ENCODE measurements around the gene PLOD3. TPM values are rescaled to one million over a fixed set of nuclear protein-coding genes. Genes with fewer than 3 reads are reported as not detected.

The PLOD3 gene
- total and polyA plus RNA-seq, 2 of the 8 experiments (the other 6 are each of a cell fraction or from before 2014, with no cell fraction given), result 28.4 to 47.2 TPM

DNA sequence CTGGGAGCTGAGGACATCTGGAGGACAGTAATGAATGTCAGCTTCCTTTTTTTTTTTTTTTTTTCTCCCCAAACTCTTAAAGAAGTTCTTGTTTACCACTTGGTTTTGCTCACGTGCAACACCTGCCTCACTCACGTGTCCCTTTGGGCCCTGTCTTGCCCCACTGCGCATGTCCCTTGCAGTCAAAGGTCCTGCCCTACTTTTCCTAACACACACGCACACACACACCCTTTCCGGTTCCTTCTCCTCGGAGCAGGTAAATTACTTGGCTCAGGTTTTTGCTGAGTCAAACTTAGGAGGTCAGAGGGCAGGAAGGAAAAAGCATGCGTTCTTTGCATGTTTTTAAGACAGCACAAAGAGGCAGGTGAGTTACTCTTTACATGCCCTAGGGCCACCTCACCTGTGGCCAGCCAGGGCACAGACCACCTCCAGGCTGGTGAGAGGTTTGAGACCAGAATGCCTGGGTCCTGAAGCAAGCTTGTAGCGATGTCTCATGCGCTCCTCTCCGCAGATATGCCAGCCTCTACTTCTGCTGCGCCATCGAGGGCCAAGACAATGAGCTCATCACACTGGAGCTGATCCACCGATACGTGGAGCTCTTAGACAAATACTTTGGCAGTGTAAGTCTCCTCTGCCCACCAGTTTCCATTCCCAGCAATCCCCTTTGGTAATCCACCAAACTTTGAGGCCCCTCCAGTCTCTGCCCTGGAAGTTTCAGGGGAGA is 60.4 kb downstream of the PLOD3 start:
- Histone ChIP-seq H2BK5ac (ENCODE audit: low read depth, low read length) (peak overlapping the region; percentile 47; the same call in 1 of the 2 replicates), H3K4me1 (replicated peaks in 1 of 4; ENCODE audit: control insufficient read depth in 3 of 4, insufficient read depth in 4 of 4, low read length in 3 of 4) (peaks cover 16 to 43% (median 26%) of the 10 kb centered on the region in 4 experiments), H2BK12ac (ENCODE audit: low read depth, low read length) (peak overlapping the region; percentile 88), H3K9ac (replicated peaks in 1 of 4; ENCODE audit: extremely low read depth in 1 of 4, low read depth in 3 of 4, low read length in 3 of 4) (no peak overlapping the region; a peak in 1 of 7 replicates), H3K27ac (ENCODE audit: low read depth, low read length) (0 out of 2 replicates have a peak overlapping the region, but pooled peaks have one; percentile 9), H4K91ac (replicated peaks; ENCODE audit: insufficient read length, low read length) (peak overlapping the region; percentile 4), H3K4ac (replicated peaks; ENCODE audit: insufficient read length, low read depth, low read length) (no peak overlapping the region), H4K20me1 (replicated peaks in 1 of 2; ENCODE audit: control insufficient read depth in 1 of 2, insufficient read depth in 2 of 2, low read length in 2 of 2) (no peaks in the 10 kb centered on the region), H3K23me2 (ENCODE audit: low read depth, low read length) (no peaks in the 10 kb centered on the region; the same call in 1 of the 2 replicates), H3K36me3 (ENCODE audit: control insufficient read depth in 2 of 4, insufficient read depth in 4 of 4, low read length in 3 of 4) (peaks cover 0 to 3% (median 1%) of the 10 kb centered on the region in 4 experiments; a peak in 3 of 8 replicates), H4K8ac (ENCODE audit: extremely low read depth, insufficient read depth, low read length) (no peak overlapping the region), H3K18ac (ENCODE audit: extremely low read depth, low read length) (peak overlapping the region; percentile 36; the same call in 1 of the 2 replicates), H3K27me3 (replicated peaks in 1 of 4; ENCODE audit: control insufficient read depth in 3 of 4, extremely low read depth in 1 of 4, insufficient read depth in 3 of 4, low read length in 3 of 4) (peaks cover 0 to 10% (median 6%) of the 10 kb centered on the region in 4 experiments; a peak in 3 of 7 replicates), H3K56ac (replicated peaks; ENCODE audit: insufficient read length, low read depth, low read length) (no peak overlapping the region), H3K4me2 (ENCODE audit: insufficient read depth in 1 of 2, low read depth in 2 of 2, low read length in 2 of 2) (peak overlapping the region in 1 of 2 experiments; percentile 78; a peak in 2 of 4 replicates), H3K23ac (ENCODE audit: insufficient read length) (no peak overlapping the region), H2BK15ac (ENCODE audit: low read length) (no peak overlapping the region), H3K4me3 (ENCODE audit: extremely low read depth in 1 of 4, insufficient read depth in 2 of 4, low read depth in 3 of 4, low read length in 4 of 4) (no peak overlapping the region), H3K79me2 (ENCODE audit: control insufficient read depth in 1 of 2, insufficient read depth in 2 of 2, low read length in 2 of 2) (0 out of 4 replicates have a peak, but pooled peaks cover 0 to 4% of the 10 kb centered on the region in 2 experiments), H3K14ac (ENCODE audit: insufficient read length) (no peak overlapping the region), H2BK120ac (replicated peaks; ENCODE audit: low read depth, low read length) (no peak overlapping the region), H3K79me1 (ENCODE audit: low read depth, low read length) (no peaks in the 10 kb centered on the region), H3K9me3 (ENCODE audit: insufficient read depth in 2 of 2, low read depth in 1 of 2, low read length in 1 of 2) (no peaks in the 10 kb centered on the region; a peak in 1 of 4 replicates), H2BK20ac (ENCODE audit: low read length) (peak overlapping the region; percentile 23; the same call in 1 of the 2 replicates), H2AK5ac (ENCODE audit: low read depth, low read length) (peak overlapping the region; percentile 16; the same call in 1 of the 2 replicates), H4K5ac (ENCODE audit: insufficient read length, low read depth, low read length) (peak overlapping the region; percentile 41), H2AFZ (ENCODE audit: low read length) (no peak overlapping the region)
- WGBS, 2 experiments (ENCODE audit: extremely low coverage in 1 of 2, insufficient coverage in 1 of 2, insufficient read length in 1 of 2, insufficient replicate concordance in 2 of 2, low coverage in 1 of 2, low lambda C conversion rate in 2 of 2, missing lambda C conversion rate in 1 of 2), result 85% methylated on average over 14 of the region's 14 CpGs; no CpG with 5 or more reads in 1 of the 2 experiments
- TF ChIP-seq MAFK (IDR thresholded peaks at IDR 0.05; ENCODE audit: low read depth, low read length), result peak; percentile 57; the same call in 1 of the 2 replicates
- peak; percentile 72 for TF ChIP-seq BACH1 (IDR thresholded peaks at IDR 0.05; ENCODE audit: low read length)
- TF ChIP-seq NRF1 (IDR thresholded peaks at IDR 0.05; ENCODE audit: low read depth, low read length), result no peak
- POLR2A ChIA-PET (ENCODE audit: partially characterized antibody), result interaction anchor here (0.6 to 4.7 kb wide), 10 partner anchors 8 to 770 kb away, joined by 3 to 20 read pairs (median 5); partner anchors contain the start of genes MOGAT3, TRIM56 and VGF
- DNase-seq (ENCODE audit: low read depth in 1 of 2, low spot score in 2 of 2), result no peak
- CTCF ChIA-PET (ENCODE audit: partially characterized antibody), result interaction anchor here (0.6 to 7.6 kb wide), 23 partner anchors 8 to 317 kb away, joined by 3 to 115 read pairs (median 4); partner anchors contain the start of gene VGF
- FAIRE-seq, result no peak
